ENCODE results near the gene MLPH. TPM values are rescaled to one million over a fixed set of nuclear protein-coding genes. Genes with fewer than 3 reads are reported as not detected.

MLPH gene
- total and polyA plus RNA-seq, 2 of the 13 experiments (the other 11 are each of a cell fraction or from before 2014, with no cell fraction given): 0.12 TPM; not detected in 1

DNA sequence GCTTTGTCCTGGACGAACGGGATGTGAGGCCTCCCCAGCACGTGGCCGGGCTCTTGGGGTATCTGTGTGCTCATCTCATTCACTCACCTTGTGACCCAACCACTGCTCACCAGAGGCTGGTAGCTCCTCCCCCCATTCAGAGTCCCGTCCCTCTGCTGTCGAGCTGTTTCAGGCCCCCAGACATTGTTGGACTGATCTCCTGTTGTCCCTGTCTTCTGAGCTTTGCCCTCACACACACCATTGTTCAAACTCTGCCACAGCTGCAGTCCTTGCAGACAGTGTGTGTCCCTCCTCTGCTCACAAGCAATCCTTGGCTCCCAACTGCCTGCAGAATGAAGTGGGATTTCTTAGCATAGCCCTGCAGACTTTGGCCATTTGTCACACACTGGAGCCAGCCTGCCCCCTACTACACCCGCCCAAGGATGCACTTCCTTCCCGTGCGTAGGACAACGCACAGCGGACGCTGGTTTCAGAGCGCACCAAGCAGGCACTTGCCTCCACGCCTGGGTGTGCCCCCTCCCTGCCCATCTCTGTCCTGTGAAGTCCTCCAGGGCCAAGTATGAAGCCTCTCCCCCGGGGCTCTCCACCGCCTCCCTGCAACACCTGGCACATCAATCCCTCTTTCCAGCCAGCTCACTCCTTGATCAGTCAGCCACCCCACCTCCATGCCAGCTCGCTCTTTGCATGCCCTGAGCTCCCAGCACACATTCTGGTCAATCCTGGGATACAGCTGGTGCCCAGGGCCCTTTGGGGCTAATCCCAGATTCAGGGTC is 62.8 kb downstream of the MLPH start (continued):
- TF ChIP-seq ZNF407 (CRISPR knock-in tag; IDR thresholded peaks at IDR 0.05; ENCODE audit: not compliant biosample characterization) (no peak), EHMT2 (IDR thresholded peaks at IDR 0.05; ENCODE audit: borderline replicate concordance, low read depth, low read length) (no peak), ZNF224 (CRISPR knock-in tag; IDR thresholded peaks at IDR 0.05) (no peak), RFX1 (IDR thresholded peaks at IDR 0.05) (no peak), ZNF501 (CRISPR knock-in tag; IDR thresholded peaks at IDR 0.05) (peak; percentile 46; the same call in 1 of the 2 replicates), KDM4B (CRISPR knock-in tag; IDR thresholded peaks at IDR 0.05) (no peak), JARID2 (CRISPR knock-in tag; IDR thresholded peaks at IDR 0.05; ENCODE audit: insufficient replicate concordance) (no peak), ZMYM3 (CRISPR knock-in tag; IDR thresholded peaks at IDR 0.05) (peak; percentile 99), MAX (IDR thresholded peaks at IDR 0.05) (peak; percentile 72), CHCHD3 (CRISPR knock-in tag; IDR thresholded peaks at IDR 0.05) (no peak), FOXM1 (CRISPR knock-in tag; IDR thresholded peaks at IDR 0.05) (no peak), MAFG (CRISPR knock-in tag; IDR thresholded peaks at IDR 0.05) (peak; percentile 41; the same call in 1 of the 2 replicates), MTF1 (CRISPR knock-in tag; IDR thresholded peaks at IDR 0.05) (no peak), ZSCAN20 (CRISPR knock-in tag; IDR thresholded peaks at IDR 0.05; ENCODE audit: borderline replicate concordance) (no peak), SIN3A (IDR thresholded peaks at IDR 0.05; ENCODE audit: borderline replicate concordance, low read depth, low read length) (no peak)
- TF ChIP-seq, protein P1, sequence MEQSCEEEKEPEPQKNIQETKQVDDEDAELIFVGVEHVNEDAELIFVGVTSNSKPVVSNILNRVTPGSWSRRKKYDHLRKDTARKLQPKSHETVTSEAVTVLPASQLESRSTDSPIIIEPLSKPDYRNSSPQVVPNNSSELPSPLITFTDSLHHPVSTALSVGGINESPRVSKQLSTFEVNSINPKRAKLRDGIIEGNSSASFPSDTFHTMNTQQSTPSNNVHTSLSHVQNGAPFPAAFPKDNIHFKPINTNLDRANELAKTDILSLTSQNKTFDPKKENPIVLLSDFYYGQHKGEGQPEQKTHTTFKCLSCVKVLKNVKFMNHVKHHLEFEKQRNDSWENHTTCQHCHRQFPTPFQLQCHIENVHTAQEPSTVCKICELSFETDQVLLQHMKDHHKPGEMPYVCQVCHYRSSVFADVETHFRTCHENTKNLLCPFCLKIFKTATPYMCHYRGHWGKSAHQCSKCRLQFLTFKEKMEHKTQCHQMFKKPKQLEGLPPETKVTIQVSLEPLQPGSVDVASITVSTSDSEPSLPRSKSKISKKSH (CRISPR knock-in tag; IDR thresholded peaks at IDR 0.05; ENCODE audit: borderline replicate concordance): 0 out of 2 replicates have a peak, but pooled peaks have one; percentile 8
- TF ChIP-seq, protein P2, sequence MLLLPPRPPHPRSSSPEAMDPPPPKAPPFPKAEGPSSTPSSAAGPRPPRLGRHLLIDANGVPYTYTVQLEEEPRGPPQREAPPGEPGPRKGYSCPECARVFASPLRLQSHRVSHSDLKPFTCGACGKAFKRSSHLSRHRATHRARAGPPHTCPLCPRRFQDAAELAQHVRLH (CRISPR knock-in tag; IDR thresholded peaks at IDR 0.05; ENCODE audit: borderline replicate concordance, low read depth): no peak
- TF ChIP-seq, protein P3, sequence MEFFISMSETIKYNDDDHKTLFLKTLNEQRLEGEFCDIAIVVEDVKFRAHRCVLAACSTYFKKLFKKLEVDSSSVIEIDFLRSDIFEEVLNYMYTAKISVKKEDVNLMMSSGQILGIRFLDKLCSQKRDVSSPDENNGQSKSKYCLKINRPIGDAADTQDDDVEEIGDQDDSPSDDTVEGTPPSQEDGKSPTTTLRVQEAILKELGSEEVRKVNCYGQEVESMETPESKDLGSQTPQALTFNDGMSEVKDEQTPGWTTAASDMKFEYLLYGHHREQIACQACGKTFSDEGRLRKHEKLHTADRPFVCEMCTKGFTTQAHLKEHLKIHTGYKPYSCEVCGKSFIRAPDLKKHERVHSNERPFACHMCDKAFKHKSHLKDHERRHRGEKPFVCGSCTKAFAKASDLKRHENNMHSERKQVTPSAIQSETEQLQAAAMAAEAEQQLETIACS (CRISPR knock-in tag; IDR thresholded peaks at IDR 0.05): no peak
